DOHH2 (cell line): Measurements from ENCODE around the gene MAPK11.

ENCODE experiments used
- H3F3A ChIP-seq: fragments of 200-600 bp; sonication (generic), shearing (Covaris generic); 2 replicates; pipeline ENCODE4 v1.6.0; 2016; ENCODE audit warnings: antibody characterized with exemption, mild to moderate bottlenecking; ENCODE audit not compliant: control insufficient read depth, insufficient read depth
- H3K27ac ChIP-seq: fragments of 200-600 bp; sonication (generic); 2 replicates; pipeline ENCODE4 v1.5.1; 2014; ENCODE audit warnings: low read depth, mild to moderate bottlenecking, low read length, moderate library complexity
- H3K27me3 ChIP-seq: fragments of 200-600 bp; sonication (generic); 2 replicates; pipeline ENCODE4 v1.6.1; 2014; ENCODE audit warnings: mild to moderate bottlenecking, low read length, mixed read lengths; ENCODE audit not compliant: control insufficient read depth
- H3K36me3 ChIP-seq: fragments of 200-600 bp; sonication (generic); 2 replicates; pipeline ENCODE4 v1.6.1; 2014; ENCODE audit warnings: mild to moderate bottlenecking, low read length, moderate library complexity, mixed read lengths; ENCODE audit not compliant: control insufficient read depth
- H3K4me1 ChIP-seq: fragments of 200-600 bp; sonication (generic); 2 replicates; pipeline ENCODE4 v1.6.1; 2014; ENCODE audit warnings: mild to moderate bottlenecking, low read length, mixed read lengths; ENCODE audit not compliant: control insufficient read depth
- H3K4me2 ChIP-seq: fragments of 200-600 bp; sonication (generic); 2 replicates; pipeline ENCODE4 v1.6.0; 2014; ENCODE audit warnings: mild to moderate bottlenecking, low read length, moderate library complexity
- H3K4me3 ChIP-seq: fragments of 200-600 bp; sonication (generic); 2 replicates; pipeline ENCODE4 v1.5.1; 2014; ENCODE audit warnings: mild to moderate bottlenecking, low read length, mixed read lengths
- H3K79me2 ChIP-seq: fragments of 200-600 bp; sonication (generic); 2 replicates; pipeline ENCODE4 v1.6.1; 2014; ENCODE audit warnings: mild to moderate bottlenecking, low read length, mixed read lengths; ENCODE audit not compliant: control insufficient read depth
- H3K9me2 ChIP-seq: fragments of 200-600 bp; sonication (generic); replicated peaks from 2 replicates; pipeline ENCODE4 v1.6.1; 2014; ENCODE audit warnings: mild to moderate bottlenecking, low read length, mixed read lengths; ENCODE audit not compliant: control insufficient read depth
- H3K9me3 ChIP-seq: fragments of 200-600 bp; sonication (generic); 2 replicates; pipeline ENCODE4 v1.6.1; 2014; ENCODE audit warnings: antibody characterized with exemption, low read length, mixed read lengths; ENCODE audit not compliant: control insufficient read depth, insufficient read depth
- H4K20me1 ChIP-seq: fragments of 200-600 bp; sonication (generic); 2 replicates; pipeline ENCODE4 v1.6.0; 2014; ENCODE audit warnings: low read depth, mild to moderate bottlenecking, antibody characterized with exemption, low read length, moderate library complexity; ENCODE audit not compliant: control insufficient read depth, insufficient read depth
- EZH2phosphoT487 ChIP-seq: fragments of 200-600 bp; sonication (generic); IDR thresholded peaks from 2 replicates; pipeline ENCODE4 v1.6.1; 2017; ENCODE audit warnings: borderline replicate concordance, mild to moderate bottlenecking, antibody characterized with exemption, low read length, moderate library complexity, mixed read lengths
- TF ChIP-seq, protein P1 (sequence below): fragments of 200-600 bp; sonication (generic); IDR thresholded peaks from one replicate; pipeline ENCODE4 v1.5.1; 2014; ENCODE audit warnings: antibody characterized with exemption, mild to moderate bottlenecking, low read depth, low read length; ENCODE audit not compliant: poor library complexity, severe bottlenecking

The MAPK11 gene

GRCh38 chr22:50255099-50255498, 15.1 kb downstream of the MAPK11 start:
- Histone ChIP-seq H4K20me1 (0 out of 2 replicates have a peak, but pooled peaks cover under 1% of the 10 kb centered on the region), H3K79me2 (peaks cover 25% of the 10 kb centered on the region), H3K27me3 (no peaks in the 10 kb centered on the region), H3K27ac (no peak overlapping the region), H3K9me2 (no peaks in the 10 kb centered on the region), H3K4me1 (peaks cover 18% of the 10 kb centered on the region), H3K4me3 (no peak overlapping the region), H3F3A (peaks cover 7% of the 10 kb centered on the region), H3K4me2 (no peak overlapping the region), H3K9me3 (no peaks in the 10 kb centered on the region), H3K36me3 (peaks cover 48% of the 10 kb centered on the region)
- TF ChIP-seq, protein P1, sequence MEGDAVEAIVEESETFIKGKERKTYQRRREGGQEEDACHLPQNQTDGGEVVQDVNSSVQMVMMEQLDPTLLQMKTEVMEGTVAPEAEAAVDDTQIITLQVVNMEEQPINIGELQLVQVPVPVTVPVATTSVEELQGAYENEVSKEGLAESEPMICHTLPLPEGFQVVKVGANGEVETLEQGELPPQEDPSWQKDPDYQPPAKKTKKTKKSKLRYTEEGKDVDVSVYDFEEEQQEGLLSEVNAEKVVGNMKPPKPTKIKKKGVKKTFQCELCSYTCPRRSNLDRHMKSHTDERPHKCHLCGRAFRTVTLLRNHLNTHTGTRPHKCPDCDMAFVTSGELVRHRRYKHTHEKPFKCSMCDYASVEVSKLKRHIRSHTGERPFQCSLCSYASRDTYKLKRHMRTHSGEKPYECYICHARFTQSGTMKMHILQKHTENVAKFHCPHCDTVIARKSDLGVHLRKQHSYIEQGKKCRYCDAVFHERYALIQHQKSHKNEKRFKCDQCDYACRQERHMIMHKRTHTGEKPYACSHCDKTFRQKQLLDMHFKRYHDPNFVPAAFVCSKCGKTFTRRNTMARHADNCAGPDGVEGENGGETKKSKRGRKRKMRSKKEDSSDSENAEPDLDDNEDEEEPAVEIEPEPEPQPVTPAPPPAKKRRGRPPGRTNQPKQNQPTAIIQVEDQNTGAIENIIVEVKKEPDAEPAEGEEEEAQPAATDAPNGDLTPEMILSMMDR: no peak

- Histone ChIP-seq H3K79me2 (peaks cover 21% of the 10 kb centered on the region), H3K9me3 (no peaks in the 10 kb centered on the region), H3K4me2 (no peak overlapping the region), H3K4me1 (peaks cover 21% of the 10 kb centered on the region), H3K27ac (no peak overlapping the region), H3K9me2 (no peaks in the 10 kb centered on the region), H3F3A (peaks cover 7% of the 10 kb centered on the region), H4K20me1 (0 out of 2 replicates have a peak, but pooled peaks cover 3% of the 10 kb centered on the region), H3K4me3 (no peak overlapping the region), H3K36me3 (peaks cover 47% of the 10 kb centered on the region), H3K27me3 (no peaks in the 10 kb centered on the region)
- TF ChIP-seq, protein P1: no peak
- no peak for TF ChIP-seq EZH2phosphoT487
These were observed 16.2 kb downstream of the MAPK11 start for GRCh38 chr22:50253941-50254340.

GRCh38 chr22:50253046-50253915, 16.9 kb downstream of the MAPK11 start:
- Histone ChIP-seq H3K36me3 (peaks cover 41% of the 10 kb centered on the region), H3K79me2 (peaks cover 14% of the 10 kb centered on the region), H3K4me1 (peaks cover 22% of the 10 kb centered on the region), H3K4me3 (no peak overlapping the region), H3K27me3 (no peaks in the 10 kb centered on the region), H3K9me2 (no peaks in the 10 kb centered on the region), H3K9me3 (no peaks in the 10 kb centered on the region), H3K4me2 (no peak overlapping the region), H4K20me1 (0 out of 2 replicates have a peak, but pooled peaks cover 3% of the 10 kb centered on the region), H3F3A (peaks cover 7% of the 10 kb centered on the region), H3K27ac (no peak overlapping the region)
- TF ChIP-seq EZH2phosphoT487: no peak
- TF ChIP-seq, protein P1: no peak
